AG09309 (cell line): ENCODE data around the gene SAA1.

Experiments
- DNase-seq: peaks from one replicate; pipeline ENCODE4 v3.0.0-alpha.2; 2010; ENCODE audit warnings: low read depth
- H3K4me3 ChIP-seq: 2 replicates; pipeline ENCODE4 v1.5.1; 2011; ENCODE audit warnings: mild to moderate bottlenecking, low read depth, low read length, moderate library complexity; ENCODE audit not compliant: control insufficient read depth
- TF ChIP-seq, protein P1 (sequence below): IDR thresholded peaks from 2 replicates; pipeline ENCODE4 v1.5.1; 2011; ENCODE audit warnings: mild to moderate bottlenecking, low read depth, low read length, inconsistent platforms; ENCODE audit not compliant: insufficient read depth, control insufficient read depth; ENCODE audit errors: missing control alignments

Gene SAA1

DNA sequence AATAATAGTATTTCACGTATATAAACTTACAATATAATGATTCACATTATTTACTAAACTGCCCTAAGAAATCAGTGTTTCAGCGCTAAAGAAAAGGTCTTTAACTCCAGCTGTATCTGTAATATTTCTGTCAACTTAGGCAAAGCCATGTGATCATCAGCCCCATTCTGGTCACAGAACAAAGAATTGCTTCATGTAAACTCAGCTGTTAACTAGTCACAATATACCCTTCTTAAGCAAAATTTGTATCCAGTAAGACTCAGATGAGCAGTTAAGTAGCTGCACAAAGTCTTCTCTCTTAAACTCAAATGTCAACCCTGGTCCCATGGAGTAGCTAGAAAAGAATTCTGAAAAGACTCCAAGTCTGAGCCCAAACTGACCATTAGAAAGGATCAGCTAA lies 29.3 kb downstream of the SAA1 start:
- no peak for DNase-seq
- H3K4me3 ChIP-seq: no peak overlapping the region
- TF ChIP-seq, protein P1, sequence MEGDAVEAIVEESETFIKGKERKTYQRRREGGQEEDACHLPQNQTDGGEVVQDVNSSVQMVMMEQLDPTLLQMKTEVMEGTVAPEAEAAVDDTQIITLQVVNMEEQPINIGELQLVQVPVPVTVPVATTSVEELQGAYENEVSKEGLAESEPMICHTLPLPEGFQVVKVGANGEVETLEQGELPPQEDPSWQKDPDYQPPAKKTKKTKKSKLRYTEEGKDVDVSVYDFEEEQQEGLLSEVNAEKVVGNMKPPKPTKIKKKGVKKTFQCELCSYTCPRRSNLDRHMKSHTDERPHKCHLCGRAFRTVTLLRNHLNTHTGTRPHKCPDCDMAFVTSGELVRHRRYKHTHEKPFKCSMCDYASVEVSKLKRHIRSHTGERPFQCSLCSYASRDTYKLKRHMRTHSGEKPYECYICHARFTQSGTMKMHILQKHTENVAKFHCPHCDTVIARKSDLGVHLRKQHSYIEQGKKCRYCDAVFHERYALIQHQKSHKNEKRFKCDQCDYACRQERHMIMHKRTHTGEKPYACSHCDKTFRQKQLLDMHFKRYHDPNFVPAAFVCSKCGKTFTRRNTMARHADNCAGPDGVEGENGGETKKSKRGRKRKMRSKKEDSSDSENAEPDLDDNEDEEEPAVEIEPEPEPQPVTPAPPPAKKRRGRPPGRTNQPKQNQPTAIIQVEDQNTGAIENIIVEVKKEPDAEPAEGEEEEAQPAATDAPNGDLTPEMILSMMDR: no peak

DNA sequence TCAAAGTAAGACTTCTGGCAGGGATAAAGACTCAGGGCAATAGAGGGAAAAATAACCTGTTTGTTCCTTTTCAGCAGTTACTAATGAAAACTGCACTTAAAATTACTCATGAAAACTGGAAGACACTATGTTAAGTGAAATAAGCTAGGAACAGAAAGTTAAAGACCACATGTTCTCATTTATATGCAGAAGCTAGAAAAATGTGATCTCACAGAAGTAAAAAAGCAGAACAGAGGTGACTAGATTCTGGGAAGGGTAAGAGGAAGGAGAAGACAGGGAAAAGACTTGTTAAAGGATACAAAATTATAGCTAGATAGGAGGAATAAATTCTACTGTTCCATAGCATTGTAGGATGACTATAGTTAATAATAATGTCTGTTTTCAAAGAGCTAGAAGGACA lies 33.7 kb downstream of the SAA1 start:
- no peak for DNase-seq

DNA sequence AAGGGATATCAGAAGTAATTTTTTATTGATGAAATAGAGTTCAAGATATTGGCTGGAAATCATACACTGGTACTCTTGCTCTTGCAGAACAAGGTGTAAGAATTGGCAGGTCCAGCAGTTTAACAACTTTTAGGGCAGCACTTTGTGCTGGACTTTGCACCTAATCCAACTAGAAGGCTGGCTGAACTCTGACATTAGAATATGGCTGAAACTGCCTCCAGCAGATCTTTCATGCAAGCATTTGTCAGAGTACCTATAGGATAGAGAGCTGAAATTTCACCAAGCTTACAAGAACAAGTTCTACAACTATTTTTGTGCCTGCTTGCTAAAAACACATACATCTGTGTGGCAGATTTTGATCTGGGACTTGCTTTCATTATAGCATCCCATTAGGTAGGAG lies 38.7 kb downstream of the SAA1 start:
- no peak for DNase-seq
- H3K4me3 ChIP-seq: no peak overlapping the region
- TF ChIP-seq, protein P1: no peak

More for the DNA sequence above, 33.7 kb downstream of the SAA1 start:
- TF ChIP-seq, protein P1: no peak
- no peak overlapping the region for H3K4me3 ChIP-seq

DNA sequence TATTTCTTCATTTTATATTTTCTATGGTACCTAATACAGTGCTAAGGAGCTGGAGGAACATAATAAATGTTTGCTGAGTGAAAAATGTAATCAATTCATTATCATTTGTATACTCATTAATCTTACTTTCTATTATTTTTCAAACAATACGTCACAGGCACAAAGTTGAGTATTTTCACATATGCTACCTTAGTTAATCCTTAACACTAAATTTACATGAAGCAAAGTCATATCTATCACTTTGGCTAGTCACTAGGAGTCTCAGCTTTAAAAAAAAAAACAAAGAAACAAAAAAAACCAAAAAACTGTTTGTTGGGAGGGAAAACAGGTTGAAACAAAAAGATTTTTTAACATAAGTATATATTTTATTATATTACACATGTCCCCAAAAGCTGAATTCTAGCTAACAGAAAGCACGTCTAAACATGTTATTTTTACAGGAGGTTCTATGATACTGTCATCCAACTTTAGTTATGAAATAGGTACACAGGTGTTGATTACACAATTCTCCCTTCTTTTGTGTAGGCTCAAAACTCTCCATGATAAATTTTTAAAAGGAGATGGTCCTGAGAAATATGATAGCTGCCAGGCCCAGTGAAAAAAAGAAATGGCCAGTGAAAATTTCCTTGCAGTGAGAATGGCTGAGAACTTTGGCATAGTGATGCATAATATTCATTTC lies 41.5 kb downstream of the SAA1 start:
- no peak for DNase-seq
- H3K4me3 ChIP-seq: no peak overlapping the region
- TF ChIP-seq, protein P1: no peak

DNA sequence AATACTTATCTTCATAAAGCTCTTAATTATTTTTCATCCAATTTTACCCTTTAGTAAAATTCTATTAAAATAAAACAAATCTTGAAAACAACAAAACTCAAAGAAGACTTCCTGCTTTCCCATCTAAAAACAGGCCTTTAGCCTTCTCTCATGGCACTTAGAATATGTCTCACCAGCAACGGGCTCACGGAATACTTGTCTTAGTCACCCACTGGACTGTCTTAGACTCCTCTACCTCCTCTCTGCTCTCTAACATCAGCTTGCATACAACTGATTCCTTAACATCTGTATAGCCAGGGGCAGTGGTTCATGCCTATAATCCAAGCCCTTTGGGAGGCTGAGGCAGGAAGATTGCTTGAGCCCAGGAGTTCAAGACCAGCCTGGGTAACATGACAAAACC lies 42.2 kb downstream of the SAA1 start:
- H3K4me3 ChIP-seq: no peak overlapping the region
- TF ChIP-seq, protein P1: no peak
- DNase-seq: no peak

DNA sequence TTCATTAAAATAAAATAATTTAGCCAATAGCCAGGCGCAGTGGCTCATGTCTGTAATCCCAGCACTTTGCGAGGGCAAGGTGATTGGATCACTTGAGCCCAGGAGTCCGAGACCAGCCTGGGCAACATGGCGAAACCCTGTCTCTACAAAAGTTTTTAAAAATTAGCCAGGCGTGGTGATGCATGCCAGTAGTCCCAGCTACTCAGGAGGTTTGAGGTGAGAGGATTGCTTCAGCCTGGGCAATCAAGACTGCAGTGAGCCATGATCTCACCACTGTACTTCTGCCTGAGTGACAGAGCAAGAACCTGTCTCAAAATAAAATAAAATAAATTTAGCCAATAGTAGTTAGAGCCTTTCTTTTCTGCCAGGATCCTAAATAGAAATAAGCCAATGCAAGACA lies 43.6 kb downstream of the SAA1 start:
- TF ChIP-seq, protein P1: no peak
- no peak overlapping the region for H3K4me3 ChIP-seq
- no peak for DNase-seq
